Prostate gland (tissue), 2 donors: ENCODE measurements around the gene RHBDL3.

Experiments used
- POLR2A ChIP-seq: fragments of 450-650 bp; IDR thresholded peaks from one replicate; pipeline ENCODE4 v1.6.1; 2016; ENCODE audit warnings: antibody characterized with exemption, mild to moderate bottlenecking
- POLR2AphosphoS5 ChIP-seq: sonication (generic); formaldehyde crosslinking; IDR thresholded peaks from one replicate; pipeline ENCODE4 v1.6.1; 2017; ENCODE audit warnings: antibody characterized with exemption
- TF ChIP-seq, protein P1 (sequence below), 4 experiments: fragments of 200-600 bp in 2 of 4; fragments of 450-650 bp in 2 of 4; sonication (generic) in 2 of 4; IDR thresholded peaks; 1 replicate in 3 of 4; 2 replicates in 1 of 4; pipeline ENCODE4 v1.5.1; 2016 to 2019; ENCODE audit warnings: antibody characterized with exemption in 4 of 4, mild to moderate bottlenecking in 2 of 4, moderate library complexity in 2 of 4

DNA sequence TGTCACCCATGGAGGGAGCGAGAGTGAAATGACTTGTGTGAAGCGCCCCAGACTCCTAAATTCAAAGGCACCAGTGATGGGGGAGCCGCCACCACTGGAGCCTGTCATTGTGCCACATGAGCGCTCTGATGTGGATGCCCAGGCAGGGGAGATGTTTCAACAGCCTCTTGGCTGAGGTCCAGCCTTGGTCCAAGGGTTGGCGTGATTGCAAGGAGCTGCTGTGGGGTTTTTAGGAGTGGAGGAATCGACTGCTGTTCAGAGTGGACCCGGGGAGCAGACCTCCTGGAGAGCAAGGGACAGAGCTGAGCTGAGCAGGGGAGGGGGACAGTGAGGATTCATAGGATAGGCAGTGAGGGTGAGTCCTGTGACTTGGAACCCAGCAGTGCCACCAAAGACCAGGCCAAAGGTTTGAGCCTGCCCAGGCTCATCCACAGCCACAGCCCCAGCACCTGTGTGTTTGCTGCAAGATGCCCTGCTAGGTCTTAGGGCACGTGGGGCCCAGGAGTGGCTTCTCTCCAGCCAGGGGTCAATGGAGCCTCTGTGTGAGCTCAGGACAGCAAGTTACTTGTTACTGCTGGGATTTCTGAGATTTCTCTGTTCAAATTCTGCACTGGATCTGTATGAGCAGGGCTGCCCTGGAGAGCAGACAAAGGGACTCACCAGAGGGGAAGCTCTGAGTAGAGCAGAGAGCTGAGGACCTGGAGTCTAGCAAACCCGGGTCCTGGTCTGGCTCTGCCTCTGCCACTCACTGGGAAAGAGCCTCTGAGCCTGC lies 20.3 kb downstream of the RHBDL3 start:
- TF ChIP-seq POLR2A, result no peak
- TF ChIP-seq, protein P1, sequence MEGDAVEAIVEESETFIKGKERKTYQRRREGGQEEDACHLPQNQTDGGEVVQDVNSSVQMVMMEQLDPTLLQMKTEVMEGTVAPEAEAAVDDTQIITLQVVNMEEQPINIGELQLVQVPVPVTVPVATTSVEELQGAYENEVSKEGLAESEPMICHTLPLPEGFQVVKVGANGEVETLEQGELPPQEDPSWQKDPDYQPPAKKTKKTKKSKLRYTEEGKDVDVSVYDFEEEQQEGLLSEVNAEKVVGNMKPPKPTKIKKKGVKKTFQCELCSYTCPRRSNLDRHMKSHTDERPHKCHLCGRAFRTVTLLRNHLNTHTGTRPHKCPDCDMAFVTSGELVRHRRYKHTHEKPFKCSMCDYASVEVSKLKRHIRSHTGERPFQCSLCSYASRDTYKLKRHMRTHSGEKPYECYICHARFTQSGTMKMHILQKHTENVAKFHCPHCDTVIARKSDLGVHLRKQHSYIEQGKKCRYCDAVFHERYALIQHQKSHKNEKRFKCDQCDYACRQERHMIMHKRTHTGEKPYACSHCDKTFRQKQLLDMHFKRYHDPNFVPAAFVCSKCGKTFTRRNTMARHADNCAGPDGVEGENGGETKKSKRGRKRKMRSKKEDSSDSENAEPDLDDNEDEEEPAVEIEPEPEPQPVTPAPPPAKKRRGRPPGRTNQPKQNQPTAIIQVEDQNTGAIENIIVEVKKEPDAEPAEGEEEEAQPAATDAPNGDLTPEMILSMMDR (IDR thresholded peaks at IDR 0.05), result no peak
- TF ChIP-seq POLR2AphosphoS5, result no peak
